Measurements from ENCODE around the gene ZNF396. TPM values are rescaled to one million over a fixed set of nuclear protein-coding genes. Genes with fewer than 3 reads are reported as not detected.

The ZNF396 gene
- polyA plus RNA-seq, 3 donors = 1.0 to 1.9 (median 1.1) TPM

DNA sequence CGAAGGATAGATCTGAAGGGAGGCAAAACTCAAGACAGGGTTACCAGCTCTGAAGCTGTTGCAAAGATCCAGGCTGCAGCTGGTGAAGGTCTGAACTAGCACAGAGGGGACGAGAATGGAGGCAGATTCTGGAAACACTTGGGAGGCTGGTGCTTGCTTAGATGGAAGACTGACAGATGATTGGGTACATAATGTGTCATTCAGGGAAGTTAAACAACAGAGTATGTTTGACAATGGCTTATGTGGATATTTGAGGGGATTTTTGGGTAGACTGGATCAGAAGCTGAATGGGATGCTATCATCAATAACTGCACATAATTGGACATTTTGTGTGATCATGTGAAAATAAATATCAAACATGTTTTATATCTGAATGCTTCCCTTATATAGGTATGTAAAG, 2.3 kb upstream of the ZNF396 start:
- no peaks in the 10 kb centered on the region for H3K36me3 ChIP-seq (replicated peaks in 1 of 2; ENCODE audit: control insufficient read depth in 1 of 2, insufficient read depth in 2 of 2, low read length in 2 of 2)
- no peak overlapping the region for H3K4me2 ChIP-seq (replicated peaks; ENCODE audit: extremely low read depth, low read length, poor library complexity, severe bottlenecking)
- no peak overlapping the region for H2AFZ ChIP-seq (ENCODE audit: insufficient read depth, low read depth, low read length, poor library complexity, severe bottlenecking)
- H3K9me3 ChIP-seq (replicated peaks in 1 of 2; ENCODE audit: control insufficient read depth in 1 of 2, insufficient read depth in 1 of 2, low read length in 2 of 2) = no peaks in the 10 kb centered on the region
- H3K27me3 ChIP-seq (ENCODE audit: control insufficient read depth in 2 of 2, insufficient read depth in 2 of 2, low read length in 2 of 2) = no peaks in the 10 kb centered on the region
- Mint-ChIP-seq H3K9me3 (peaks cover 0 to 4% (median 0%) of the 10 kb centered on the region in 7 donors), H3K4me3 (no peak overlapping the region), H3K27ac (no peak overlapping the region), H3K27me3 (ENCODE audit: low read depth in 3 of 3) (peaks cover 3 to 6% (median 3%) of the 10 kb centered on the region in 3 donors), H3K36me3 (peaks cover 0 to 3% of the 10 kb centered on the region in 2 donors), H3K4me1 (peaks cover 17% of the 10 kb centered on the region)
- H3K27ac ChIP-seq (ENCODE audit: low read depth in 1 of 2, low read length in 2 of 2) = no peak overlapping the region
- no peaks in the 10 kb centered on the region for H4K20me1 ChIP-seq (ENCODE audit: insufficient read depth, low read length)
- no peak overlapping the region for H3K9ac ChIP-seq (ENCODE audit: insufficient read depth, low read length, poor library complexity, severe bottlenecking)
- intact Hi-C loops (cut with micrococcal nuclease) = loop anchor here in 1 of 2 donors (10.0 kb wide), 1 partner anchor 135 kb away; the partner anchor contains the start of gene ZNF397
- no peak for DNase-seq
- H3K4me3 ChIP-seq (replicated peaks in 1 of 3; ENCODE audit: low read depth in 2 of 3, low read length in 3 of 3) = no peak overlapping the region
- WGBS (ENCODE audit: insufficient coverage) = 96% methylated on average over 2 of the region's 2 CpGs
- H3K4me1 ChIP-seq (ENCODE audit: control insufficient read depth in 1 of 2, insufficient read depth in 2 of 2, low read length in 2 of 2) = peaks cover 11 to 16% of the 10 kb centered on the region in 2 donors
- no peaks in the 10 kb centered on the region for H3K79me2 ChIP-seq (ENCODE audit: insufficient read depth, low read length)
- TF ChIP-seq, protein P1, sequence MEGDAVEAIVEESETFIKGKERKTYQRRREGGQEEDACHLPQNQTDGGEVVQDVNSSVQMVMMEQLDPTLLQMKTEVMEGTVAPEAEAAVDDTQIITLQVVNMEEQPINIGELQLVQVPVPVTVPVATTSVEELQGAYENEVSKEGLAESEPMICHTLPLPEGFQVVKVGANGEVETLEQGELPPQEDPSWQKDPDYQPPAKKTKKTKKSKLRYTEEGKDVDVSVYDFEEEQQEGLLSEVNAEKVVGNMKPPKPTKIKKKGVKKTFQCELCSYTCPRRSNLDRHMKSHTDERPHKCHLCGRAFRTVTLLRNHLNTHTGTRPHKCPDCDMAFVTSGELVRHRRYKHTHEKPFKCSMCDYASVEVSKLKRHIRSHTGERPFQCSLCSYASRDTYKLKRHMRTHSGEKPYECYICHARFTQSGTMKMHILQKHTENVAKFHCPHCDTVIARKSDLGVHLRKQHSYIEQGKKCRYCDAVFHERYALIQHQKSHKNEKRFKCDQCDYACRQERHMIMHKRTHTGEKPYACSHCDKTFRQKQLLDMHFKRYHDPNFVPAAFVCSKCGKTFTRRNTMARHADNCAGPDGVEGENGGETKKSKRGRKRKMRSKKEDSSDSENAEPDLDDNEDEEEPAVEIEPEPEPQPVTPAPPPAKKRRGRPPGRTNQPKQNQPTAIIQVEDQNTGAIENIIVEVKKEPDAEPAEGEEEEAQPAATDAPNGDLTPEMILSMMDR (IDR thresholded peaks at IDR 0.05) = no peak

DNA sequence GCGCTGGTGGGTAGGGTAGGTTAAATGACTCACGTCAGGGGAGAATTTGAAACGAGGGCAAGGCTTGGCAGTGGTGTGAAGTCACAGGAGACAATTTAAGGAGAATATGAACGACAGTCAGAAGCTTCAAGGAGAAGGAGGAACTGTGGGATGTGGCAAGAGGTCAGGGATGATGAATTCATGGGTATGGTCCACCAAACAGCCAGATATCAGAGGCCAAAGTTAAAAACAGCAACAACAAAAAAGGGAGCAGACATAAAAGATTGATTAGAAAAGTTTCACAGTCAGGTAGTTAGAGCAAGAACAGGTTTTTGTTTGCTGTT, 1.4 kb upstream of the ZNF396 start:
- H3K36me3 ChIP-seq (replicated peaks in 1 of 2; ENCODE audit: control insufficient read depth in 1 of 2, insufficient read depth in 2 of 2, low read length in 2 of 2) = no peaks in the 10 kb centered on the region
- Mint-ChIP-seq H3K36me3 (peaks cover 0 to 3% of the 10 kb centered on the region in 2 donors), H3K27ac (peak overlapping the region in 4 of 7 donors; percentile 0 to 39 (median 4)), H3K4me1 (peaks cover 17% of the 10 kb centered on the region), H3K4me3 (no peak overlapping the region), H3K9me3 (peaks cover 0 to 4% (median 0%) of the 10 kb centered on the region in 7 donors), H3K27me3 (ENCODE audit: low read depth in 3 of 3) (peaks cover 3 to 5% (median 3%) of the 10 kb centered on the region in 3 donors)
- no peak overlapping the region for H3K4me3 ChIP-seq (replicated peaks in 1 of 3; ENCODE audit: low read depth in 2 of 3, low read length in 3 of 3)
- TF ChIP-seq, protein P1 (IDR thresholded peaks at IDR 0.05) = no peak
- no peaks in the 10 kb centered on the region for H4K20me1 ChIP-seq (ENCODE audit: insufficient read depth, low read length)
- peaks cover 11 to 16% of the 10 kb centered on the region in 2 donors for H3K4me1 ChIP-seq (ENCODE audit: control insufficient read depth in 1 of 2, insufficient read depth in 2 of 2, low read length in 2 of 2)
- H3K27ac ChIP-seq (ENCODE audit: low read depth in 1 of 2, low read length in 2 of 2) = no peak overlapping the region
- H3K4me2 ChIP-seq (replicated peaks; ENCODE audit: extremely low read depth, low read length, poor library complexity, severe bottlenecking) = no peak overlapping the region
- intact Hi-C loops (cut with micrococcal nuclease) = loop anchor here in 1 of 2 donors (10.0 kb wide), 1 partner anchor 134 kb away; the partner anchor contains the start of gene ZNF397
- no peaks in the 10 kb centered on the region for H3K79me2 ChIP-seq (ENCODE audit: insufficient read depth, low read length)
- H2AFZ ChIP-seq (ENCODE audit: insufficient read depth, low read depth, low read length, poor library complexity, severe bottlenecking) = no peak overlapping the region
- DNase-seq = peak in 2 of 3 donors; percentile 26 to 57
- no peaks in the 10 kb centered on the region for H3K9me3 ChIP-seq (replicated peaks in 1 of 2; ENCODE audit: control insufficient read depth in 1 of 2, insufficient read depth in 1 of 2, low read length in 2 of 2)
- 59% methylated on average over 4 of the region's 4 CpGs for WGBS (ENCODE audit: insufficient coverage)
- H3K9ac ChIP-seq (ENCODE audit: insufficient read depth, low read length, poor library complexity, severe bottlenecking) = no peak overlapping the region
- H3K27me3 ChIP-seq (ENCODE audit: control insufficient read depth in 2 of 2, insufficient read depth in 2 of 2, low read length in 2 of 2) = no peaks in the 10 kb centered on the region

Measured in CD14-positive monocyte (primary cell).